Esophagus muscularis mucosa (tissue), 3 donors: Measurements from ENCODE around the gene SAFB.

ENCODE experiments used
- POLR2A ChIP-seq: fragments of 450-650 bp; IDR thresholded peaks from one replicate; pipeline ENCODE4 v1.6.1; 2017; ENCODE audit warnings: antibody characterized with exemption, moderate library complexity, mild to moderate bottlenecking, low read depth
- TF ChIP-seq, protein P1 (sequence below), 3 experiments: fragments of 200-600 bp in 2 of 3; fragments of 450-650 bp in 1 of 3; sonication (generic) in 2 of 3; IDR thresholded peaks; one replicate each; pipeline ENCODE4 v1.5.1; 2017 to 2019; ENCODE audit warnings: antibody characterized with exemption in 3 of 3, mild to moderate bottlenecking in 2 of 3, moderate library complexity in 1 of 3

GRCh38 chr19:5579286-5579685, 43.6 kb upstream of the SAFB start:
- no peak for TF ChIP-seq POLR2A
- TF ChIP-seq, protein P1, sequence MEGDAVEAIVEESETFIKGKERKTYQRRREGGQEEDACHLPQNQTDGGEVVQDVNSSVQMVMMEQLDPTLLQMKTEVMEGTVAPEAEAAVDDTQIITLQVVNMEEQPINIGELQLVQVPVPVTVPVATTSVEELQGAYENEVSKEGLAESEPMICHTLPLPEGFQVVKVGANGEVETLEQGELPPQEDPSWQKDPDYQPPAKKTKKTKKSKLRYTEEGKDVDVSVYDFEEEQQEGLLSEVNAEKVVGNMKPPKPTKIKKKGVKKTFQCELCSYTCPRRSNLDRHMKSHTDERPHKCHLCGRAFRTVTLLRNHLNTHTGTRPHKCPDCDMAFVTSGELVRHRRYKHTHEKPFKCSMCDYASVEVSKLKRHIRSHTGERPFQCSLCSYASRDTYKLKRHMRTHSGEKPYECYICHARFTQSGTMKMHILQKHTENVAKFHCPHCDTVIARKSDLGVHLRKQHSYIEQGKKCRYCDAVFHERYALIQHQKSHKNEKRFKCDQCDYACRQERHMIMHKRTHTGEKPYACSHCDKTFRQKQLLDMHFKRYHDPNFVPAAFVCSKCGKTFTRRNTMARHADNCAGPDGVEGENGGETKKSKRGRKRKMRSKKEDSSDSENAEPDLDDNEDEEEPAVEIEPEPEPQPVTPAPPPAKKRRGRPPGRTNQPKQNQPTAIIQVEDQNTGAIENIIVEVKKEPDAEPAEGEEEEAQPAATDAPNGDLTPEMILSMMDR (IDR thresholded peaks at IDR 0.05), result no peak
